ENCODE data around the gene FCF1.

- TF ChIP-seq CTCF (IDR thresholded peaks at IDR 0.05) (no peak), POLR2A (IDR thresholded peaks at IDR 0.05) (no peak)
Observed at GRCh38 chr14:74711651-74712050, 1.3 kb upstream of the FCF1 start.
